SK-N-SH (cell line): ENCODE results near the gene ADPRHL1. TPM values are rescaled to one million over a fixed set of nuclear protein-coding genes. Genes with fewer than 3 reads are reported as not detected.

Experiments used
- CTCF ChIA-PET: fragments of 300-600, 350-600 bp; formaldehyde crosslinking; extraction: SDS; loops from one replicate; lab custom pipeline; 2021; lab: Yijun Ruan, JAX
- POLR2A ChIA-PET: fragments of 350-600 bp; sonication (Branson Sonifier 250); formaldehyde crosslinking; extraction: SDS; loops from one replicate; lab custom pipeline; 2020; ENCODE audit warnings: antibody characterized with exemption, inconsistent platforms; lab: Yijun Ruan, JAX
- DNase-seq: peaks from one replicate; pipeline ENCODE4 v3.0.0; 2012
- H2AFZ ChIP-seq: fragments of 200-600 bp; sonication (generic); 2 replicates; pipeline ENCODE4 v1.8.1; 2016; ENCODE audit warnings: antibody characterized with exemption, mild to moderate bottlenecking, low read depth
- H3F3A ChIP-seq: fragments of 200-600 bp; sonication (generic); replicated peaks from 2 replicates; pipeline ENCODE3; 2016; ENCODE audit warnings: antibody characterized with exemption, mild to moderate bottlenecking; ENCODE audit not compliant: insufficient read depth
- H3K27ac ChIP-seq, 2 experiments: fragments of 200-500 bp in 1 of 2; fragments of 200-600 bp in 1 of 2; sonication (Bioruptor generic) in 1 of 2; sonication (generic), shearing (Covaris generic) in 1 of 2; 2 replicates each; pipeline versions ENCODE4 v1.5.1 to v1.6.1; 2014 to 2016; ENCODE audit warnings: low read depth in 2 of 2, inconsistent platforms in 1 of 2, low read length in 1 of 2, mild to moderate bottlenecking in 1 of 2, mixed read lengths in 1 of 2
- H3K27me3 ChIP-seq: fragments of 200-600 bp; sonication (generic), shearing (Covaris generic); 2 replicates; pipeline ENCODE4 v1.6.1; 2016; ENCODE audit warnings: mixed run types; ENCODE audit not compliant: insufficient read depth
- H3K36me3 ChIP-seq, 2 experiments: fragments of 200-500 bp in 1 of 2; fragments of 200-600 bp in 1 of 2; sonication (Bioruptor generic) in 1 of 2; sonication (generic) in 1 of 2; replicated peaks in 1 of 2; 2 replicates each; pipeline versions ENCODE3 to v1.5.1; 2014 to 2016; ENCODE audit warnings: low read length in 1 of 2, mild to moderate bottlenecking in 1 of 2; ENCODE audit not compliant: insufficient read depth in 2 of 2, control insufficient read depth in 1 of 2
- H3K4me1 ChIP-seq, 2 experiments: fragments of 200-500 bp in 1 of 2; fragments of 200-600 bp in 1 of 2; sonication (Bioruptor generic) in 1 of 2; sonication (generic), shearing (Covaris generic) in 1 of 2; 2 replicates each; pipeline versions ENCODE4 v1.5.1 to v1.6.1; 2014 to 2016; ENCODE audit warnings: low read depth in 1 of 2, low read length in 1 of 2, mixed run types in 1 of 2; ENCODE audit not compliant: insufficient read depth in 2 of 2, control insufficient read depth in 1 of 2
- H3K4me2 ChIP-seq: fragments of 200-600 bp; sonication (generic), shearing (Covaris generic); 2 replicates; pipeline ENCODE4 v1.6.1; 2017; ENCODE audit warnings: mixed run types
- H3K4me3 ChIP-seq, 2 experiments: fragments of 200-500 bp in 1 of 2; fragments of 200-600 bp in 1 of 2; sonication (Bioruptor generic) in 1 of 2; sonication (generic), shearing (Covaris generic) in 1 of 2; 2 replicates each; pipeline versions ENCODE4 v1.5.1 to v1.8.1; 2014 to 2016; ENCODE audit warnings: low read depth in 2 of 2, inconsistent platforms in 1 of 2, low read length in 1 of 2, mild to moderate bottlenecking in 1 of 2, mixed read lengths in 1 of 2, moderate library complexity in 1 of 2
- H3K79me2 ChIP-seq: fragments of 200-600 bp; sonication (generic); 2 replicates; pipeline ENCODE4 v1.8.1; 2017; ENCODE audit warnings: mild to moderate bottlenecking; ENCODE audit not compliant: insufficient read depth
- H3K9ac ChIP-seq: fragments of 200-600 bp; sonication (generic); 2 replicates; pipeline ENCODE4 v1.6.1; 2017; ENCODE audit warnings: mixed run types
- H3K9me2 ChIP-seq: fragments of 200-600 bp; sonication (generic); 2 replicates; pipeline ENCODE4 v1.6.1; 2017; ENCODE audit warnings: mixed run types
- H3K9me3 ChIP-seq: fragments of 200-600 bp; sonication (generic); 2 replicates; pipeline ENCODE4 v1.6.1; 2017; ENCODE audit warnings: mixed run types, mild to moderate bottlenecking, moderate library complexity
- H4K20me1 ChIP-seq: fragments of 200-600 bp; sonication (generic); 2 replicates; pipeline ENCODE4 v1.6.1; 2017; ENCODE audit warnings: mild to moderate bottlenecking, mixed run types; ENCODE audit not compliant: insufficient read depth
- CHD2 ChIP-seq: fragments of 150-350 bp; IDR thresholded peaks from 2 replicates; pipeline ENCODE4 v1.6.1; 2018; ENCODE audit warnings: low read length; ENCODE audit not compliant: partially characterized antibody
- ELF1 ChIP-seq: IDR thresholded peaks from 2 replicates; pipeline ENCODE4 v1.4.0; 2012
- EP300 ChIP-seq, 2 experiments: IDR thresholded peaks; 2 replicates each; pipeline versions ENCODE4 v1.4.0 to v1.6.1; 2012; ENCODE audit warnings: borderline replicate concordance in 1 of 2, low read depth in 1 of 2, low read length in 1 of 2
- EZH2phosphoT487 ChIP-seq: fragments of 200-600 bp; sonication (generic); IDR thresholded peaks from 2 replicates; pipeline ENCODE4 v1.6.1; 2017; ENCODE audit warnings: low read depth, mixed run types, mild to moderate bottlenecking, antibody characterized with exemption, moderate library complexity, borderline replicate concordance
- FOSL2 ChIP-seq: IDR thresholded peaks from 2 replicates; pipeline ENCODE4 v1.4.0; 2012; ENCODE audit warnings: low read depth, mild to moderate bottlenecking, moderate library complexity, borderline replicate concordance
- GABPA ChIP-seq: IDR thresholded peaks from 2 replicates; pipeline ENCODE4 v1.4.0; 2012; ENCODE audit warnings: low read depth, mild to moderate bottlenecking
- NFIC ChIP-seq: IDR thresholded peaks from 2 replicates; pipeline ENCODE4 v1.4.0; 2012; ENCODE audit warnings: borderline replicate concordance
- NRF1 ChIP-seq: IDR thresholded peaks from 2 replicates; pipeline ENCODE4 v1.6.1; 2012; ENCODE audit warnings: low read depth, mild to moderate bottlenecking, low read length
- RAD21 ChIP-seq: IDR thresholded peaks from 2 replicates; pipeline ENCODE4 v1.6.1; 2012; ENCODE audit warnings: mild to moderate bottlenecking, low read length
- RCOR1 ChIP-seq: fragments of 150-350 bp; IDR thresholded peaks from 2 replicates; pipeline ENCODE4 v1.6.1; 2017; ENCODE audit warnings: antibody characterized with exemption, low read length
- SMC3 ChIP-seq: IDR thresholded peaks from 2 replicates; pipeline ENCODE4 v1.6.1; 2012; ENCODE audit warnings: low read depth, low read length, improper control_type of control experiment
- TEAD4 ChIP-seq: IDR thresholded peaks from 2 replicates; pipeline ENCODE4 v1.4.0; 2012; ENCODE audit warnings: mild to moderate bottlenecking, borderline replicate concordance; ENCODE audit not compliant: insufficient read depth
- USF1 ChIP-seq: IDR thresholded peaks from 2 replicates; pipeline ENCODE4 v1.4.0; 2012; ENCODE audit warnings: low read depth, borderline replicate concordance
- USF2 ChIP-seq: fragments of 150-350 bp; IDR thresholded peaks from 2 replicates; pipeline ENCODE4 v1.6.1; 2017; ENCODE audit warnings: antibody characterized with exemption, low read length, low read depth, borderline replicate concordance
- YY1 ChIP-seq: IDR thresholded peaks from 2 replicates; pipeline ENCODE4 v1.4.0; 2012; ENCODE audit warnings: low read depth, mild to moderate bottlenecking
- ZBTB33 ChIP-seq: IDR thresholded peaks from 2 replicates; pipeline ENCODE4 v1.4.0; 2012; ENCODE audit warnings: low read depth, borderline replicate concordance
- WGBS: methylation state at CpG from one replicate; pipeline ENCODE4 v1.1.6; 2017; ENCODE audit warnings: low lambda C conversion rate; 5-methylcytosine and 5-hydroxymethylcytosine counted together
- polyA plus RNA-seq, 3 experiments: library from polyadenylated mRNA; depleted of rRNA; stranded (reverse); fragments of >200 nt; gene quantifications; 2 replicates each; pipeline ENCODE4 v1.2.3, GENCODE V29; 2012

Gene ADPRHL1
- polyA plus RNA-seq, 1 of the 3 experiments (the other 2 are of a cell fraction), result 1.0 TPM

- ChIA-PET POLR2A (interaction anchor here (0.5 to 0.7 kb wide), 2 partner anchors 12 to 200 kb away, joined by 3 read pairs; no protein-coding TSS in a partner anchor), CTCF (no interaction called here)
- Histone ChIP-seq H4K20me1 (no peaks in the 10 kb centered on the region), H3K4me2 (no peak overlapping the region), H3K9ac (no peak overlapping the region), H3K27me3 (no peaks in the 10 kb centered on the region), H3F3A (no peaks in the 10 kb centered on the region), H3K27ac (no peak overlapping the region), H3K4me3 (no peak overlapping the region), H3K9me3 (no peaks in the 10 kb centered on the region), H2AFZ (no peak overlapping the region), H3K36me3 (no peaks in the 10 kb centered on the region)
- no peak for DNase-seq
- 82% methylated on average over 23 of the region's 31 CpGs for WGBS
- no peak for TF ChIP-seq RAD21
- TF ChIP-seq, all 33 proteins: peak for 0
- no peaks in the 10 kb centered on the region for H3K79me2 ChIP-seq
- no peaks in the 10 kb centered on the region for H3K9me2 ChIP-seq
- H3K4me1 ChIP-seq, result peaks cover 0 to 2% of the 10 kb centered on the region in 2 experiments; a peak in 1 of 4 replicates
Measured at GRCh38 chr13:113427562-113428468, 25.5 kb downstream of the ADPRHL1 start.

- Histone ChIP-seq H3K9ac (no peak overlapping the region), H3K79me2 (no peaks in the 10 kb centered on the region), H3K9me3 (no peaks in the 10 kb centered on the region), H3F3A (no peaks in the 10 kb centered on the region), H2AFZ (no peak overlapping the region), H4K20me1 (no peaks in the 10 kb centered on the region), H3K27me3 (no peaks in the 10 kb centered on the region), H3K4me2 (no peak overlapping the region), H3K27ac (no peak overlapping the region), H3K9me2 (no peaks in the 10 kb centered on the region), H3K36me3 (no peaks in the 10 kb centered on the region), H3K4me1 (peaks cover 0 to 14% of the 10 kb centered on the region in 2 experiments; a peak in 2 of 4 replicates), H3K4me3 (no peak overlapping the region)
- POLR2A ChIA-PET, result no interaction called here
- WGBS, result 85% methylated on average over 15 of the region's 15 CpGs
- no peak for DNase-seq
- CTCF ChIA-PET, result no interaction called here
- no peak for TF ChIP-seq USF2
- TF ChIP-seq YY1, result no peak
- TF ChIP-seq USF1, result no peak
- no peak for TF ChIP-seq NFIC
- TF ChIP-seq SMC3, result no peak
- TF ChIP-seq NRF1, result no peak
- TF ChIP-seq CHD2, result no peak
- no peak for TF ChIP-seq ELF1
- TF ChIP-seq TEAD4, result no peak
- no peak for TF ChIP-seq GABPA
- no peak for TF ChIP-seq EP300 (IDR thresholded peaks at IDR 0.05; ENCODE audit: borderline replicate concordance in 1 of 2, low read depth in 1 of 2, low read length in 1 of 2)
- TF ChIP-seq FOSL2, result no peak
- no peak for TF ChIP-seq RCOR1
- TF ChIP-seq EZH2phosphoT487, result no peak
- TF ChIP-seq ZBTB33, result no peak
Measured at GRCh38 chr13:113426591-113426986, 26.7 kb downstream of the ADPRHL1 start.
